K562 (cell line): ENCODE data around the gene TJP2. TPM values are rescaled to one million over a fixed set of nuclear protein-coding genes. Genes with fewer than 3 reads are reported as not detected.

Experiments
- ATAC-seq: fragments of 200-7000 bp; cut with Tn5 transposase; 3 replicates; pipeline ENCODE4 v1.9.1; 2020; ENCODE audit warnings: moderate library complexity
- BruUV-seq: library from RNA; stranded (reverse); fragments of 400-500 nt; replicated peaks from 2 replicates; lab custom pipeline; 2021; lab: Mats Ljungman, UMichigan
- CTCF ChIA-PET: fragments of 300-600 bp; formaldehyde crosslinking; extraction: SDS; loops from one replicate; lab custom pipeline; 2021; ENCODE audit warnings: low intra/inter-chr PET ratio; lab: Yijun Ruan, JAX
- POLR2A ChIA-PET: fragments of 300-600, 350-650 bp; sonication (Branson Sonifier 250); formaldehyde crosslinking; extraction: SDS; loops from one replicate; lab custom pipeline; 2021; ENCODE audit warnings: antibody characterized with exemption, inconsistent platforms; lab: Yijun Ruan, JAX
- DNase-seq, 4 experiments: peaks; one replicate each; pipeline versions ENCODE4 v3.0.0 to v3.0.0-alpha.2; 2011 to 2018; ENCODE audit warnings: low spot score in 3 of 4, mixed read lengths in 3 of 4; ENCODE audit errors: extremely low read depth in 1 of 4
- FAIRE-seq: peaks from 2 replicates; lab custom pipeline; 2011; peaks lifted over from hg19 to GRCh38; lab: Jason Lieb, UNC
- H2AFZ ChIP-seq: 2 replicates; pipeline ENCODE4 v1.6.0; 2011; ENCODE audit warnings: low read depth, low read length, control low read depth, inconsistent platforms
- H3K27ac ChIP-seq: fragments of 200-600 bp; 3 replicates; pipeline ENCODE4 v1.8.0; 2011; ENCODE audit warnings: low read depth, mild to moderate bottlenecking, control low read depth, inconsistent platforms, low read length, moderate library complexity, mixed read lengths; ENCODE audit errors: extremely low read depth
- H3K27me3 ChIP-seq, 2 experiments: fragments of 300-600 bp in 1 of 2; 2 replicates in 1 of 2; 3 replicates in 1 of 2; pipeline versions ENCODE4 v1.6.0 to v1.8.0; 2011; ENCODE audit warnings: inconsistent platforms in 2 of 2, low read length in 2 of 2, mild to moderate bottlenecking in 1 of 2, mixed read lengths in 1 of 2, moderate library complexity in 1 of 2; ENCODE audit not compliant: control insufficient read depth in 2 of 2, insufficient read depth in 2 of 2
- H3K36me3 ChIP-seq: fragments of 300-600 bp; 3 replicates; pipeline ENCODE4 v1.8.0; 2011; ENCODE audit warnings: mild to moderate bottlenecking, low read length, inconsistent platforms; ENCODE audit not compliant: control insufficient read depth, insufficient read depth
- H3K4me1 ChIP-seq, 2 experiments: fragments of 200-600 bp in 1 of 2; replicated peaks in 1 of 2; 2 replicates in 1 of 2; 3 replicates in 1 of 2; pipeline versions ENCODE4 v1.5.1 to v1.8.0; 2011; ENCODE audit warnings: inconsistent platforms in 2 of 2, low read length in 2 of 2, mild to moderate bottlenecking in 1 of 2, mixed read lengths in 1 of 2, moderate library complexity in 1 of 2; ENCODE audit not compliant: control insufficient read depth in 2 of 2, insufficient read depth in 2 of 2
- H3K4me2 ChIP-seq: 2 replicates; pipeline ENCODE4 v1.6.1; 2011; ENCODE audit warnings: low read length, control low read depth, inconsistent platforms, mixed read lengths; ENCODE audit not compliant: insufficient read depth
- H3K4me3 ChIP-seq: fragments of 200-600 bp; sonication (generic), shearing (Covaris generic); 2 replicates; pipeline ENCODE4 v1.5.1; 2016; ENCODE audit warnings: control low read depth, inconsistent platforms
- H3K79me2 ChIP-seq: fragments of 200-600 bp; 3 replicates; pipeline ENCODE4 v1.8.0; 2011; ENCODE audit warnings: low read length, inconsistent platforms; ENCODE audit not compliant: control insufficient read depth, insufficient read depth
- H3K9ac ChIP-seq, 2 experiments: 2 replicates each; pipeline versions ENCODE4 v1.6.0 to v1.6.1; 2011; ENCODE audit warnings: low read depth in 2 of 2, low read length in 2 of 2, control low read depth in 1 of 2, inconsistent platforms in 1 of 2, mild to moderate bottlenecking in 1 of 2, mixed read lengths in 1 of 2; ENCODE audit not compliant: insufficient read depth in 1 of 2
- H3K9me1 ChIP-seq: one replicate; pipeline ENCODE4 v1.6.0; 2011; ENCODE audit warnings: inconsistent platforms, mild to moderate bottlenecking, low read length, moderate library complexity; ENCODE audit not compliant: control insufficient read depth, insufficient read depth
- H3K9me3 ChIP-seq: replicated peaks from 2 replicates; pipeline ENCODE4 v1.5.1; 2011; ENCODE audit warnings: low read depth, low read length, inconsistent platforms; ENCODE audit not compliant: control insufficient read depth, insufficient read depth
- H4K20me1 ChIP-seq: replicated peaks from 2 replicates; pipeline ENCODE4 v1.6.1; 2011; ENCODE audit warnings: low read length, inconsistent platforms, mixed read lengths; ENCODE audit not compliant: control insufficient read depth, insufficient read depth
- BRF2 ChIP-seq: IDR thresholded peaks from 3 replicates; pipeline ENCODE4 v1.6.1; 2011; ENCODE audit warnings: borderline replicate concordance, mild to moderate bottlenecking; ENCODE audit not compliant: insufficient read length, insufficient read depth
- CHD1 ChIP-seq: fragments of 200-600 bp; sonication (generic); IDR thresholded peaks from one replicate; pipeline ENCODE4 v1.6.1; 2012; ENCODE audit warnings: mild to moderate bottlenecking, moderate library complexity, low read length, inconsistent platforms
- FUS ChIP-seq: fragments of 200-400 bp; formaldehyde crosslinking; optimal IDR thresholded peaks from 2 replicates; pipeline ENCODE3; 2017; ENCODE audit warnings: low read depth, low read length
- HMG20A ChIP-seq: fragments of 450-650 bp; formaldehyde crosslinking; conservative IDR thresholded peaks from 2 replicates; pipeline ENCODE4 v1.4.0; 2020; ENCODE audit warnings: mild to moderate bottlenecking, mixed read lengths
- MITF ChIP-seq: IDR thresholded peaks from 2 replicates; pipeline ENCODE4 v1.6.1; 2014; ENCODE audit warnings: antibody characterized with exemption
- NR1H2 ChIP-seq: sonication (generic); formaldehyde crosslinking; IDR thresholded peaks from 2 replicates; pipeline ENCODE4 v1.4.0; 2020; ENCODE audit warnings: mild to moderate bottlenecking, missing genetic modification reagents
- OTX1 ChIP-seq: fragments of 450-650 bp; formaldehyde crosslinking; IDR thresholded peaks from 2 replicates; pipeline ENCODE4 v1.4.0; 2022; ENCODE audit warnings: mild to moderate bottlenecking
- POLR2B ChIP-seq: fragments of 450-650 bp; IDR thresholded peaks from 2 replicates; pipeline ENCODE4 v1.6.1; 2018; ENCODE audit warnings: low read depth; ENCODE audit not compliant: partially characterized antibody
- TAF15 ChIP-seq: fragments of 200-400 bp; formaldehyde crosslinking; IDR thresholded peaks from 2 replicates; pipeline ENCODE4 v1.6.1; 2017; ENCODE audit warnings: mild to moderate bottlenecking, low read depth, low read length, moderate library complexity
- WGBS: fragments of 100-300 bp; shearing (Covaris generic); methylation state at CpG from one replicate; pipeline ENCODE4 v1.1.6; 2016; ENCODE audit warnings: low coverage, mixed read lengths; ENCODE audit not compliant: insufficient coverage; ENCODE audit errors: missing lambda C conversion rate; 5-methylcytosine and 5-hydroxymethylcytosine counted together
- in situ Hi-C: fragments of 300-500 bp; cut with MboI; formaldehyde crosslinking; loops from 4 replicates; pipeline ENCODE4 v1.15.0; 2018; ENCODE audit warnings: inconsistent platforms, mixed read lengths
- intact Hi-C: fragments of 100-400 bp; cut with micrococcal nuclease; formaldehyde crosslinking; loops from 2 replicates; pipeline ENCODE4 v1.14.2; 2022
- polyA plus RNA-seq, 8 experiments: library from polyadenylated mRNA; depleted of rRNA in 4 of 8; stranded (reverse) in 5 of 8; unstranded in 3 of 8; fragments of >200 nt; fragmentation: Nextera tagmentation in 2 of 8; fragmentation: Illumina TruSeq in 1 of 8; extraction: Ambion mirVana in 2 of 8; extraction: Trizol in 1 of 8; gene quantifications; 2 replicates each; pipeline versions ENCODE4 v1.2.1 to v1.2.3, GENCODE V29; 2011 to 2014; ENCODE audit warnings: inconsistent platforms in 1 of 8, missing spikeins in 1 of 8
- total RNA-seq, 7 experiments: library from RNA; depleted of rRNA in 6 of 7; stranded (reverse); fragments of >200 nt in 6 of 7; fragmentation: Illumina TruSeq in 2 of 7; extraction: Trizol in 2 of 7; gene quantifications; 2 replicates each; pipeline versions ENCODE4 v1.2.1 to v1.2.3, GENCODE V29; 2011 to 2021; ENCODE audit warnings: low replicate concordance in 1 of 7

TJP2 gene
- total and polyA plus RNA-seq, 9 of the 15 experiments (the other 6 are each of a cell fraction or from before 2014, with no cell fraction given) = 4.0 to 24.1 (median 16.8) TPM

- TF ChIP-seq POLR2B (no peak), CHD1 (no peak), TAF15 (no peak), OTX1 (no peak), BRF2 (no peak), FUS (no peak), HMG20A (CRISPR knock-in tag) (no peak), NR1H2 (no peak), MITF (no peak)
- intact Hi-C loops = loop anchor here (10.0 kb wide), 1 partner anchor 65 kb away; no protein-coding TSS in a partner anchor
- Histone ChIP-seq H3K27ac (no peak overlapping the region), H3K36me3 (no peaks in the 10 kb centered on the region), H3K4me2 (no peak overlapping the region), H2AFZ (no peak overlapping the region), H4K20me1 (no peaks in the 10 kb centered on the region), H3K4me3 (no peak overlapping the region), H3K27me3 (no peaks in the 10 kb centered on the region), H3K9me3 (no peaks in the 10 kb centered on the region), H3K4me1 (no peaks in the 10 kb centered on the region; a peak in 1 of 5 replicates), H3K79me2 (no peaks in the 10 kb centered on the region), H3K9me1 (peaks cover 3% of the 10 kb centered on the region), H3K9ac (no peak overlapping the region)
- ChIA-PET CTCF (no interaction called here), POLR2A (interaction anchor here (0.6 kb wide), 1 partner anchor 13 kb away, joined by 3 read pairs; no protein-coding TSS in a partner anchor)
- FAIRE-seq (no peak), DNase-seq (no peak), ATAC-seq (no peak)
- no TSS peak for BruUV-seq
- in situ Hi-C loops = no loop called here
- WGBS = 51% methylated on average over 5 of the region's 5 CpGs
Observed at GRCh38 chr9:69140123-69140735, 33.8 kb upstream of the TJP2 start.
